ENCODE results near the gene NOS1. TPM values are rescaled to one million over a fixed set of nuclear protein-coding genes. Genes with fewer than 3 reads are reported as not detected.
A peak's percentile ranks its signal among the peaks of the same experiment; 100 is the strongest.
"Not testable (repeated sequence)": the region's sequence is repeated elsewhere in the genome, so short reads cannot be mapped to it uniquely, and the experiment has no call there.

NOS1 gene
- total RNA-seq, 1 experiment from 2014 or later = not detected

GRCh38 chr12:117208811-117209455 is 152.5 kb downstream of the NOS1 start:
- DNase-seq (ENCODE audit: low spot score) = no peak

- no peak for DNase-seq (ENCODE audit: low spot score)
Observed at GRCh38 chr12:117208206-117208605, 153.2 kb downstream of the NOS1 start.

GRCh38 chr12:117207675-117208074 is 153.8 kb downstream of the NOS1 start:
- no peak for DNase-seq (ENCODE audit: low spot score)

- DNase-seq (ENCODE audit: low spot score) = no peak
Observed at GRCh38 chr12:117202556-117202955, 158.9 kb downstream of the NOS1 start.

GRCh38 chr12:117202033-117202432 is 159.4 kb downstream of the NOS1 start:
- DNase-seq (ENCODE audit: low spot score) = no peak

- not testable (repeated sequence) for DNase-seq (ENCODE audit: low spot score)
Observed at GRCh38 chr12:117199956-117200744, 161.3 kb downstream of the NOS1 start.

GRCh38 chr12:117196334-117196733 is 165.1 kb downstream of the NOS1 start:
- not testable (repeated sequence) for DNase-seq (ENCODE audit: low spot score)

GRCh38 chr12:117195027-117195426 is 166.4 kb downstream of the NOS1 start:
- DNase-seq (ENCODE audit: low spot score) = not testable (repeated sequence)

- DNase-seq (ENCODE audit: low spot score) = no peak
Observed at GRCh38 chr12:117193903-117194302, 167.5 kb downstream of the NOS1 start.

- DNase-seq (ENCODE audit: low spot score) = not testable (repeated sequence)
Observed at GRCh38 chr12:117192581-117192980, 168.8 kb downstream of the NOS1 start.

GRCh38 chr12:117192057-117192456 is 169.4 kb downstream of the NOS1 start:
- no peak for DNase-seq (ENCODE audit: low spot score)

- DNase-seq (ENCODE audit: low spot score) = peak; percentile 64
Observed at GRCh38 chr12:117190210-117190781, 171.1 kb downstream of the NOS1 start, which contains the start of gene FBXO21. TSS of gene FBXO21 (minus strand) at chr12:117190470. CDS start at chr12:117190456, 14 bp downstream.

- DNase-seq (ENCODE audit: low spot score) = peak; percentile 14
Observed at GRCh38 chr12:117189725-117190209, 171.7 kb downstream of the NOS1 start.

- DNase-seq (ENCODE audit: low spot score) = no peak
Observed at GRCh38 chr12:117188961-117189724, 172.3 kb downstream of the NOS1 start.

- DNase-seq (ENCODE audit: low spot score) = no peak
Observed at GRCh38 chr12:117188121-117188665, 173.2 kb downstream of the NOS1 start.

- no peak for DNase-seq (ENCODE audit: low spot score)
Observed at GRCh38 chr12:117187421-117187820, 174.0 kb downstream of the NOS1 start.

GRCh38 chr12:117182866-117183265 is 178.6 kb downstream of the NOS1 start:
- DNase-seq (ENCODE audit: low spot score) = no peak

GRCh38 chr12:117181468-117181843 is 180.0 kb downstream of the NOS1 start:
- not testable (repeated sequence) for DNase-seq (ENCODE audit: low spot score)

- no peak for DNase-seq (ENCODE audit: low spot score)
Observed at GRCh38 chr12:117180758-117181467, 180.5 kb downstream of the NOS1 start.

- no peak for DNase-seq (ENCODE audit: low spot score)
Observed at GRCh38 chr12:117178745-117179144, 182.7 kb downstream of the NOS1 start.

GRCh38 chr12:117178301-117178700 is 183.1 kb downstream of the NOS1 start:
- no peak for DNase-seq (ENCODE audit: low spot score)

All from A172 (cell line).